Thoracic aorta (tissue), 2 donors: ENCODE results near the gene STX12. TPM values are rescaled to one million over a fixed set of nuclear protein-coding genes. Genes with fewer than 3 reads are reported as not detected.

Experiments
- ATAC-seq: fragments of 150-250 bp; one replicate; pipeline ENCODE4 v1.8.0; 2017; ENCODE audit warnings: low read depth; ENCODE audit not compliant: insufficient number of reproducible peaks, low FRiP score
- DNase-seq: peaks from one replicate; pipeline ENCODE4 v3.0.0-alpha.2; 2020; ENCODE audit warnings: low spot score
- H3K27ac ChIP-seq, 2 donors: fragments of 200-600 bp; sonication (generic); 1 replicate in 1 of 2; 2 replicates in 1 of 2; pipeline ENCODE4 v1.5.1; 2016; ENCODE audit warnings: mild to moderate bottlenecking in 2 of 2, moderate library complexity in 2 of 2
- H3K27me3 ChIP-seq: fragments of 200-600 bp; sonication (generic); replicated peaks from 2 replicates; pipeline ENCODE4 v1.6.0; 2016; ENCODE audit warnings: mild to moderate bottlenecking; ENCODE audit not compliant: insufficient read depth
- H3K36me3 ChIP-seq: fragments of 200-600 bp; sonication (generic); one replicate; pipeline ENCODE4 v1.5.1; 2016
- H3K4me1 ChIP-seq, 2 donors: fragments of 200-600 bp; sonication (generic); 1 replicate in 1 of 2; 2 replicates in 1 of 2; pipeline versions ENCODE4 v1.5.1 to v1.6.0; 2016; ENCODE audit warnings: low read depth in 2 of 2, mild to moderate bottlenecking in 1 of 2; ENCODE audit not compliant: control insufficient read depth in 1 of 2
- H3K4me3 ChIP-seq: fragments of 200-600 bp; sonication (generic); 2 replicates; pipeline ENCODE4 v1.5.1; 2016; ENCODE audit warnings: mild to moderate bottlenecking
- H3K9me3 ChIP-seq: fragments of 200-600 bp; sonication (generic); 2 replicates; pipeline ENCODE4 v1.5.1; 2016
- CTCF ChIP-seq: fragments of 200-600 bp; sonication (generic); IDR thresholded peaks from one replicate; pipeline ENCODE4 v1.5.1; 2019; ENCODE audit warnings: antibody characterized with exemption
- total RNA-seq, 2 donors: library from RNA; depleted of rRNA; stranded (reverse); fragments of >200 nt; gene quantifications; one replicate each; pipeline versions ENCODE4 v1.1.0 to v1.2.3, GENCODE V29; 2016

Gene STX12
- total RNA-seq, 2 donors from 2014 or later, result 91.5 to 95.9 TPM

GRCh38 chr1:27863538-27863915 is 90.5 kb downstream of the STX12 start:
- peak overlapping the region in 1 of 2 donors; percentile 59 for H3K27ac ChIP-seq
- DNase-seq, result no peak
- H3K4me1 ChIP-seq, result peaks cover 0 to 1% of the 10 kb centered on the region in 2 donors
- no peak overlapping the region for H3K4me3 ChIP-seq
- no peak for TF ChIP-seq CTCF
- no peaks in the 10 kb centered on the region for H3K27me3 ChIP-seq
- no peak for ATAC-seq
- H3K9me3 ChIP-seq, result no peaks in the 10 kb centered on the region
- H3K36me3 ChIP-seq, result no peaks in the 10 kb centered on the region

- DNase-seq, result no peak
- H3K4me1 ChIP-seq, result no peaks in the 10 kb centered on the region
- no peaks in the 10 kb centered on the region for H3K9me3 ChIP-seq
- no peak overlapping the region for H3K4me3 ChIP-seq
- no peaks in the 10 kb centered on the region for H3K36me3 ChIP-seq
- H3K27me3 ChIP-seq, result no peaks in the 10 kb centered on the region
- peak overlapping the region in 1 of 2 donors; percentile 59 for H3K27ac ChIP-seq
- TF ChIP-seq CTCF, result no peak
- ATAC-seq, result no peak
Observed at GRCh38 chr1:27864264-27864895, 91.4 kb downstream of the STX12 start.

GRCh38 chr1:27865821-27866220 is 92.8 kb downstream of the STX12 start:
- Histone ChIP-seq H3K27me3 (no peaks in the 10 kb centered on the region), H3K36me3 (no peaks in the 10 kb centered on the region), H3K4me3 (no peak overlapping the region), H3K4me1 (no peaks in the 10 kb centered on the region), H3K9me3 (no peaks in the 10 kb centered on the region), H3K27ac (no peak overlapping the region)
- ATAC-seq (no peak), DNase-seq (no peak)
- no peak for TF ChIP-seq CTCF

GRCh38 chr1:27868556-27868931 is 95.5 kb downstream of the STX12 start:
- no peaks in the 10 kb centered on the region for H3K27me3 ChIP-seq
- no peak overlapping the region for H3K4me3 ChIP-seq
- no peak overlapping the region for H3K27ac ChIP-seq
- ATAC-seq (no peak), DNase-seq (no peak)
- peaks cover 0 to 8% of the 10 kb centered on the region in 2 donors for H3K4me1 ChIP-seq
- TF ChIP-seq CTCF, result no peak
- H3K36me3 ChIP-seq, result no peaks in the 10 kb centered on the region
- no peaks in the 10 kb centered on the region for H3K9me3 ChIP-seq

- peaks cover 0 to 8% of the 10 kb centered on the region in 2 donors for H3K4me1 ChIP-seq
- H3K27ac ChIP-seq, result no peak overlapping the region
- no peaks in the 10 kb centered on the region for H3K36me3 ChIP-seq
- no peak for ATAC-seq
- H3K4me3 ChIP-seq, result peak overlapping the region; percentile 5
- H3K27me3 ChIP-seq, result no peaks in the 10 kb centered on the region
- DNase-seq, result no peak
- H3K9me3 ChIP-seq, result no peaks in the 10 kb centered on the region
- TF ChIP-seq CTCF, result no peak
Observed at GRCh38 chr1:27868932-27869718, 96.1 kb downstream of the STX12 start.
